ENCODE results near the gene NTRK2.

Gene NTRK2

GRCh38 chr9:84742261-84742660, 72.7 kb downstream of the NTRK2 start:
- no peak for DNase-seq

GRCh38 chr9:84744195-84744594, 74.7 kb downstream of the NTRK2 start:
- DNase-seq, result no peak

- no peak for DNase-seq
Observed at GRCh38 chr9:84744726-84745125, 75.2 kb downstream of the NTRK2 start.

GRCh38 chr9:84748112-84748511, 78.6 kb downstream of the NTRK2 start:
- DNase-seq, result no peak

GRCh38 chr9:84750152-84750865, 80.8 kb downstream of the NTRK2 start:
- no peak for DNase-seq

- peak; percentile 26 for DNase-seq
Observed at GRCh38 chr9:84751921-84752320, 82.4 kb downstream of the NTRK2 start.

- DNase-seq, result no peak
Observed at GRCh38 chr9:84754461-84754860, 84.9 kb downstream of the NTRK2 start.

GRCh38 chr9:84754881-84755280, 85.4 kb downstream of the NTRK2 start:
- no peak for DNase-seq

GRCh38 chr9:84755380-84755779, 85.9 kb downstream of the NTRK2 start:
- DNase-seq, result no peak

GRCh38 chr9:84756171-84756570, 86.6 kb downstream of the NTRK2 start:
- no peak for DNase-seq

- no peak for DNase-seq
Observed at GRCh38 chr9:84756731-84757130, 87.2 kb downstream of the NTRK2 start.

GRCh38 chr9:84758817-84759216, 89.3 kb downstream of the NTRK2 start:
- DNase-seq, result no peak

- DNase-seq, result peak; percentile 12
Observed at GRCh38 chr9:84759300-84759750, 89.8 kb downstream of the NTRK2 start.

GRCh38 chr9:84759804-84760203, 90.3 kb downstream of the NTRK2 start:
- no peak for DNase-seq

- DNase-seq, result no peak
Observed at GRCh38 chr9:84761137-84761808, 91.7 kb downstream of the NTRK2 start.

- DNase-seq, result no peak
Observed at GRCh38 chr9:84772511-84772910, 103.0 kb downstream of the NTRK2 start.

- no peak for DNase-seq
Observed at GRCh38 chr9:84773022-84773421, 103.5 kb downstream of the NTRK2 start.

GRCh38 chr9:84775056-84775643, 105.6 kb downstream of the NTRK2 start:
- no peak for DNase-seq

GRCh38 chr9:84778570-84778969, 109.0 kb downstream of the NTRK2 start:
- no peak for DNase-seq

GRCh38 chr9:84779883-84780282, 110.4 kb downstream of the NTRK2 start:
- DNase-seq, result no peak

- DNase-seq, result no peak
Observed at GRCh38 chr9:84780385-84780784, 110.9 kb downstream of the NTRK2 start.

- no peak for DNase-seq
Observed at GRCh38 chr9:84781458-84781857, 111.9 kb downstream of the NTRK2 start.

- DNase-seq, result no peak
Observed at GRCh38 chr9:84781931-84782866, 112.7 kb downstream of the NTRK2 start.
